Activated T-helper 17 cell treated with anti-CD3 and anti-CD28 coated beads, Interleukin-2, amount 50 U/mL, for 72 hours (primary cell): Measurements from ENCODE around the gene STRN3. TPM values are rescaled to one million over a fixed set of nuclear protein-coding genes. Genes with fewer than 3 reads are reported as not detected.
"Not testable (repeated sequence)": the region's sequence is repeated elsewhere in the genome, so short reads cannot be mapped to it uniquely, and the experiment has no call there.

Experiments
- ATAC-seq: fragments of 150-1000 bp; cut with Tn5 transposase; replicated peaks from 2 replicates; pipeline ENCODE4 v1.10.0; 2021; ENCODE audit warnings: mild to moderate bottlenecking, moderate library complexity
- H3K27ac Mint-ChIP-seq: one replicate; pipeline ENCODE4 v1.8.0; 2022; ENCODE audit warnings: mixed read lengths
- H3K27me3 Mint-ChIP-seq: one replicate; pipeline ENCODE4 v1.8.0; 2022; ENCODE audit warnings: mixed read lengths
- H3K36me3 Mint-ChIP-seq: one replicate; pipeline ENCODE4 v1.8.0; 2022; ENCODE audit warnings: low read depth, mild to moderate bottlenecking, mixed read lengths
- H3K4me1 Mint-ChIP-seq: one replicate; pipeline ENCODE4 v1.8.0; 2022; ENCODE audit warnings: mixed read lengths
- H3K4me3 Mint-ChIP-seq: one replicate; pipeline ENCODE4 v1.8.0; 2022; ENCODE audit warnings: mild to moderate bottlenecking, mixed read lengths
- H3K9me3 Mint-ChIP-seq: one replicate; pipeline ENCODE4 v1.8.0; 2022; ENCODE audit warnings: mixed read lengths
- total RNA-seq, 2 donors: library from RNA; stranded (reverse); gene quantifications; one replicate each; pipeline ENCODE4 v1.2.3, GENCODE V29; 2022

STRN3 gene
- total RNA-seq, 2 donors from 2014 or later: 18.6 to 31.1 TPM

GRCh38 chr14:30958555-30959407 is 67.4 kb downstream of the STRN3 start:
- H3K27ac Mint-ChIP-seq: peak overlapping the region; percentile 9
- ATAC-seq: no peak
- no peak overlapping the region for H3K4me3 Mint-ChIP-seq
- H3K9me3 Mint-ChIP-seq: no peaks in the 10 kb centered on the region
- peaks cover 15% of the 10 kb centered on the region for H3K4me1 Mint-ChIP-seq
- H3K27me3 Mint-ChIP-seq: no peaks in the 10 kb centered on the region
- H3K36me3 Mint-ChIP-seq: peaks cover 55% of the 10 kb centered on the region

- peaks cover 15% of the 10 kb centered on the region for H3K4me1 Mint-ChIP-seq
- H3K4me3 Mint-ChIP-seq: no peak overlapping the region
- no peak for ATAC-seq
- peak overlapping the region; percentile 12 for H3K27ac Mint-ChIP-seq
- no peaks in the 10 kb centered on the region for H3K27me3 Mint-ChIP-seq
- no peaks in the 10 kb centered on the region for H3K9me3 Mint-ChIP-seq
- H3K36me3 Mint-ChIP-seq: peaks cover 54% of the 10 kb centered on the region
Measured at GRCh38 chr14:30957813-30958370, 68.3 kb downstream of the STRN3 start.

GRCh38 chr14:30949651-30950050 is 76.5 kb downstream of the STRN3 start:
- H3K27me3 Mint-ChIP-seq: no peaks in the 10 kb centered on the region
- peaks cover 87% of the 10 kb centered on the region for H3K36me3 Mint-ChIP-seq
- H3K9me3 Mint-ChIP-seq: no peaks in the 10 kb centered on the region
- peaks cover 5% of the 10 kb centered on the region for H3K4me1 Mint-ChIP-seq
- H3K27ac Mint-ChIP-seq: no peak overlapping the region
- H3K4me3 Mint-ChIP-seq: no peak overlapping the region
- no peak for ATAC-seq

GRCh38 chr14:30943694-30944093 is 82.5 kb downstream of the STRN3 start:
- H3K27me3 Mint-ChIP-seq: no peaks in the 10 kb centered on the region
- H3K4me1 Mint-ChIP-seq: peaks cover 10% of the 10 kb centered on the region
- no peak overlapping the region for H3K4me3 Mint-ChIP-seq
- H3K36me3 Mint-ChIP-seq: peaks cover 86% of the 10 kb centered on the region
- ATAC-seq: no peak
- no peaks in the 10 kb centered on the region for H3K9me3 Mint-ChIP-seq
- no peak overlapping the region for H3K27ac Mint-ChIP-seq

- ATAC-seq: no peak
Measured at GRCh38 chr14:30940886-30941285, 85.3 kb downstream of the STRN3 start.

GRCh38 chr14:30938617-30939016 is 87.6 kb downstream of the STRN3 start:
- peaks cover 79% of the 10 kb centered on the region for H3K36me3 Mint-ChIP-seq
- H3K27me3 Mint-ChIP-seq: no peaks in the 10 kb centered on the region
- no peak overlapping the region for H3K4me3 Mint-ChIP-seq
- no peaks in the 10 kb centered on the region for H3K9me3 Mint-ChIP-seq
- no peak for ATAC-seq
- no peak overlapping the region for H3K27ac Mint-ChIP-seq
- peaks cover 6% of the 10 kb centered on the region for H3K4me1 Mint-ChIP-seq

More at GRCh38 chr14:30940886-30941285, 85.3 kb downstream of the STRN3 start:
- H3K4me3 Mint-ChIP-seq: no peak overlapping the region
- peak overlapping the region; percentile 14 for H3K27ac Mint-ChIP-seq
- no peaks in the 10 kb centered on the region for H3K27me3 Mint-ChIP-seq
- no peaks in the 10 kb centered on the region for H3K9me3 Mint-ChIP-seq
- H3K4me1 Mint-ChIP-seq: peaks cover 6% of the 10 kb centered on the region
- H3K36me3 Mint-ChIP-seq: peaks cover 75% of the 10 kb centered on the region

- no peaks in the 10 kb centered on the region for H3K4me1 Mint-ChIP-seq
- H3K4me3 Mint-ChIP-seq: no peak overlapping the region
- ATAC-seq: no peak
- no peaks in the 10 kb centered on the region for H3K9me3 Mint-ChIP-seq
- H3K36me3 Mint-ChIP-seq: peaks cover 89% of the 10 kb centered on the region
- H3K27me3 Mint-ChIP-seq: no peaks in the 10 kb centered on the region
- H3K27ac Mint-ChIP-seq: no peak overlapping the region
Measured at GRCh38 chr14:30935445-30935844, 90.7 kb downstream of the STRN3 start.

- H3K4me1 Mint-ChIP-seq, H3K4me3 Mint-ChIP-seq, ATAC-seq, H3K27ac Mint-ChIP-seq, H3K9me3 Mint-ChIP-seq, H3K27me3 Mint-ChIP-seq: not testable (repeated sequence)
- peaks cover 85% of the 10 kb centered on the region for H3K36me3 Mint-ChIP-seq
Measured at GRCh38 chr14:30933937-30934336, 92.2 kb downstream of the STRN3 start.

GRCh38 chr14:30928462-30928861 is 97.7 kb downstream of the STRN3 start:
- peaks cover 64% of the 10 kb centered on the region for H3K36me3 Mint-ChIP-seq

GRCh38 chr14:30925254-30925653 is 100.9 kb downstream of the STRN3 start:
- peaks cover 56% of the 10 kb centered on the region for H3K36me3 Mint-ChIP-seq
- peaks cover 20% of the 10 kb centered on the region for H3K4me1 Mint-ChIP-seq
- ATAC-seq: no peak
- H3K9me3 Mint-ChIP-seq: no peaks in the 10 kb centered on the region
- no peak overlapping the region for H3K27ac Mint-ChIP-seq
- no peak overlapping the region for H3K4me3 Mint-ChIP-seq
- H3K27me3 Mint-ChIP-seq: no peaks in the 10 kb centered on the region

More at GRCh38 chr14:30928462-30928861, 97.7 kb downstream of the STRN3 start:
- Mint-ChIP-seq H3K27me3 (no peaks in the 10 kb centered on the region), H3K4me1 (peaks cover 11% of the 10 kb centered on the region), H3K27ac (no peak overlapping the region), H3K4me3 (no peak overlapping the region), H3K9me3 (no peaks in the 10 kb centered on the region)
- peak; percentile 63 for ATAC-seq

- Mint-ChIP-seq H3K27ac (no peak overlapping the region), H3K36me3 (peaks cover 46% of the 10 kb centered on the region), H3K4me1 (peaks cover 9% of the 10 kb centered on the region), H3K9me3 (no peaks in the 10 kb centered on the region), H3K4me3 (no peak overlapping the region), H3K27me3 (no peaks in the 10 kb centered on the region)
- no peak for ATAC-seq
Measured at GRCh38 chr14:30921788-30922187, 104.4 kb downstream of the STRN3 start.

- no peaks in the 10 kb centered on the region for H3K9me3 Mint-ChIP-seq
- peaks cover 46% of the 10 kb centered on the region for H3K36me3 Mint-ChIP-seq
- no peaks in the 10 kb centered on the region for H3K27me3 Mint-ChIP-seq
- H3K27ac Mint-ChIP-seq: peak overlapping the region; percentile 55
- no peak overlapping the region for H3K4me3 Mint-ChIP-seq
- H3K4me1 Mint-ChIP-seq: peaks cover 9% of the 10 kb centered on the region
- no peak for ATAC-seq
Measured at GRCh38 chr14:30921305-30921704, 104.9 kb downstream of the STRN3 start.

GRCh38 chr14:30915596-30915995 is 110.6 kb downstream of the STRN3 start:
- ATAC-seq: no peak
- Mint-ChIP-seq H3K36me3 (peaks cover 30% of the 10 kb centered on the region), H3K27ac (no peak overlapping the region), H3K4me3 (no peak overlapping the region), H3K27me3 (no peaks in the 10 kb centered on the region), H3K4me1 (no peaks in the 10 kb centered on the region), H3K9me3 (no peaks in the 10 kb centered on the region)

GRCh38 chr14:30914812-30915211 is 111.4 kb downstream of the STRN3 start:
- no peaks in the 10 kb centered on the region for H3K9me3 Mint-ChIP-seq
- peaks cover 23% of the 10 kb centered on the region for H3K36me3 Mint-ChIP-seq
- H3K27me3 Mint-ChIP-seq: no peaks in the 10 kb centered on the region
- no peaks in the 10 kb centered on the region for H3K4me1 Mint-ChIP-seq
- no peak for ATAC-seq
- H3K27ac Mint-ChIP-seq: no peak overlapping the region
- H3K4me3 Mint-ChIP-seq: no peak overlapping the region

- H3K36me3 Mint-ChIP-seq: peaks cover 39% of the 10 kb centered on the region
- H3K9me3 Mint-ChIP-seq: no peaks in the 10 kb centered on the region
- H3K27ac Mint-ChIP-seq: no peak overlapping the region
- no peak overlapping the region for H3K4me3 Mint-ChIP-seq
- H3K4me1 Mint-ChIP-seq: no peaks in the 10 kb centered on the region
- no peaks in the 10 kb centered on the region for H3K27me3 Mint-ChIP-seq
- no peak for ATAC-seq
Measured at GRCh38 chr14:30908826-30909225, 117.4 kb downstream of the STRN3 start.
